H1 (cell line): ENCODE data around the gene LCA5. TPM values are rescaled to one million over a fixed set of nuclear protein-coding genes. Genes with fewer than 3 reads are reported as not detected.

Experiments used
- polyA plus RNA-seq, 7 experiments: library from polyadenylated mRNA; depleted of rRNA in 3 of 7; stranded (reverse) in 5 of 7; unstranded in 2 of 7; fragments of >200 nt in 5 of 7; fragments of 200-250 nt in 2 of 7; gene quantifications; 1 replicate in 5 of 7; 2 replicates in 1 of 7; 4 replicates in 1 of 7; pipeline versions ENCODE4 v1.2.1 to v1.2.3, GENCODE V29; 2011 to 2013; ENCODE audit warnings: missing spikeins in 2 of 7, mixed read lengths in 2 of 7
- small RNA-seq: library from polyadenylated mRNA; stranded (forward); fragments of <200 nt; extraction: miRNeasy Mini kit (QIAGEN cat#:217004); gene quantifications from one replicate; pipeline ENCODE3, GENCODE V24; 2013; ENCODE audit not compliant: insufficient read depth
- total RNA-seq: library from RNA; stranded (reverse); fragmentation: NEBNext Ultra II Directional; extraction: Animal tissue kit (Norgen Biotek cat#: 25700); gene quantifications from 2 replicates; pipeline ENCODE4 v1.2.1, GENCODE V29; 2021

LCA5 gene
- total and polyA plus RNA-seq, 2 of the 8 experiments (the other 6 are each of a cell fraction or from before 2014, with no cell fraction given): 0.44 to 3.6 TPM

Small RNA genes within 50 kb of the gene (small RNA-seq; reads per million reads assigned to genes)
- 0.51 reads per million for gene DBIP1

Other genes with a start within 250 kb of the LCA5 start
- gene SH3BGRL2, start 93.9 kb upstream of the LCA5 start, total RNA-seq: 20.0 and 20.3 TPM in 2 replicates
- gene SH3BGRL2, start 93.9 kb upstream of the LCA5 start, polyA plus RNA-seq (2011; rRNA removed): 3.8 and 6.0 TPM in 2 replicates